ENCODE data around the gene PIK3R4.

The PIK3R4 gene

DNA sequence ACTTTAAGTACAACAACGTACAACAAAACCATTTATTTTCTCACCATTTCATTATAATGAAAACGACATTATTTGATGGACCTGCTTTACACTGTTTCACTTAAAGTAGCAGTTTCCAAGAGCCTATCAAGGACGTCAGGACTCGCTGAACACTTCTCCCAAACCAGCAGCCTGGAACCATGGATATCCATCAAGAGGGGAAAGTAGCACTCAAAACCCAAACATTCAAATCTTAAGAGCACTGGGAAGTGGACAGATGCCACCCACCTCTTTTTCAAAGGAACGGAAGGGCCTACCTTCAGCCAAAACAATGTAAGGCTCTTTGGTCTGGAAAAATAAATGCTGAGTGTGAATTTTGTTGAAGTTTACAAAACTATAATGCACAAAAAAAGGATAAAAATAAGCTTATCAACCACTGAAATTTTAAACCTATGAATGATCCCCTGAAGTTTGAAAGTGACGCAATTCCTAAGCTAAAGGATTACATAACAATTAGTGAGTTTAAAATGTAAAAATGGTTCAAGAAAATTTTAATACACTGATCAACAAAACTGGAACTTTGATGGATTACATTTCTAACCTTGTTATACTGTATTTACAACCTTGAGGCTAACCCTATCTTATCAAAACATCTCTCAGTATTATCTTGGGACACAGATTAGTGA, 4.6 kb downstream of the PIK3R4 start:
- no peak for DNase-seq (ENCODE audit: low spot score)

DNA sequence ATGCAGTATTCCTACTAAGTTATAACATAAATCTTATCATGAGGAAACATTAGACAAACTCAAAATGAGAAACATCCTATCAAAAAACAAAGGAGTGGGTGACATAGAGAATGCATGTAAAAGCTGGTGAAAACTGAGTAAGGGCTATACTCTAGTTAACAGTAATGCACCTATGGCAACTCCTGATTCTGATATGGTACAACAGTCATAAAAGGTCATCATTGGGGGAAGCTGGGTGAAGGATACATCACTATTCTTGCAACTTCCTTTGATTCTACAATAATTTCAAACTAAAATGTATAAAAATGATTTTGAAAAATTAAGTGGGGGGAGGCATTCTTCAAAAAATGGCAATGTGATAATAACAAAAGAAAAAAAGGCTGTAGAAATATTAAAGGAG, 6.8 kb downstream of the PIK3R4 start:
- DNase-seq (ENCODE audit: low spot score): no peak

DNA sequence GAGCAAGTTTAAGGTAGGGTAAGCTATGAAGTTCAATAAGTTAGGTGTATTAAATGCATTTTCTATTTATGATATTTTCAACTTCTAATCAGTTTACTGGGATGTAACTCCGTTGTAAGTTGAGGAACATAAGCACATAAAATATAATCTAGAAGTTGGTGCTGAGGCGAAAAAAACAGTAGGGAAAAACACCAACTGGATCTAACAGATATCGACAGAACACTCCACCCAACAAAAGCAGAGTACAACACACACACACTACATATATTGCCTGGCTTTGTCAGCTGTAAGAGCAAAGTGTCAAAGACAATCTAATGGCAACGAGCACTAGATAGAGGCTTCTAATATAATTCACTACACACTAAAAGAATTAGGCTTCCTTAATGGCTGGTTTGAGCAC, 8.4 kb downstream of the PIK3R4 start:
- DNase-seq (ENCODE audit: low spot score): no peak

DNA sequence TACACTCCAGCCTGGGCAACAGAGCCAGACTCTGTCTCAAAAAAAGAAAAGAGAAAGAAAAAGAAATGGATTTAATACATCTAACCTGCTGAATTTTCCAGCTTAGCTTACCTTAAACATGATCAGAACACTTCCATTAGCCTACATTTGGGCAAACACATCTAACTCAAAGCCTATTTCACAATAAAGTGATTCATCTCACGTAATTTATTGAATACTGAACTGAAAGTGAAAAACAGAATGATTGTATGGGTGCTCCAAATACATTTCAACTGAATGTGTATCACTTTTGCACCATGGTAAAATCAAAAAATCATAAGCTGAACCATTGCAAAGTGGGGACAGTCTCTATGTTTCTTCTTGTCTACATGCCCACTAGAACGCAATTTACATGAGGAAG, 9.0 kb downstream of the PIK3R4 start:
- no peak for DNase-seq (ENCODE audit: low spot score)

DNA sequence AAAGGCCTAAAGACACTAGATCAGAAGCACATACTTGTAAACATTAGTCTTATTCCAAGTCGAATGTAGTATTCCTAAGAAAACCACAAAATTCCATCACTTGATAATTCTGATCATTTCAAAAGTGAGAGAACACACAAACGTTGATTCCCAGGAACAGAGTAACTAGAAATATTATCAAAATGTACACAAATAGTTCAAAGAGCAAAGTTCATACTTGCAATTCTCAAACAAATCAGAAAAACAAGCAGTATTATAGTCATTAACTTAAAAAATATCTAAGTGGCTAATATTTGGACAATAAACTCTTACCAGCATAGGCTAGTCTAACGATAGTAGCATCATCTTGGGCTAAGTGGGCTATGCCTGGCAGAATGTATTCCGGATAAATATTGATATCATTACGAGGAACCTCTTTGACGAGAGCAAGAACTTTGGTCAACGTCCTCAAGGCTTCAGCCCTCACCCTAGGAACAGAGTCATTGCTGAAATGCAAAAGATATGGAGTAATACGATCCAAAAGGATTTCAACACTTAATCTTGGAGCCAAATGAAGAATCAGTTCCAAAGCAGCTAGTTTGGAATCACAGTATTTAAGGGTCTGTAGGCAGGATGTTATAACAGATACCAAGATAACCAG, 13.3 kb downstream of the PIK3R4 start:
- no peak for DNase-seq (ENCODE audit: low spot score)

DNA sequence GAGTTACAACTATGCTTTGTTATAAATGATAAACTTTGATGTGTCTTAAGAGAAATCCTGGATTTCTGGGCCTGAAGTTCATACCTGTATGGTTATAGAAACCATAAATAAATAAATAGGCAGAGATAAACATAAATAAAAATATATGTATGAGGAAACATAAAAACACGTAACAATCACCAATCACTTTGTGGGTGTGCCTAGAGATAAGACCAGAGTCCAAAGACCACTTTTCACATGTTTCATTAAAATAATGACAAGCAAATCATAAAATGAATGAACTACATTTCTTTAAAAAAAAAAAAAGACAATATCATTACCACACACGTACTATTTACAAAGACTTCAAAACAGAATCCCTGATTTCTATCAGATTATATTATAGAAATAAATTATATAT, 14.1 kb downstream of the PIK3R4 start:
- no peak for DNase-seq (ENCODE audit: low spot score)

DNA sequence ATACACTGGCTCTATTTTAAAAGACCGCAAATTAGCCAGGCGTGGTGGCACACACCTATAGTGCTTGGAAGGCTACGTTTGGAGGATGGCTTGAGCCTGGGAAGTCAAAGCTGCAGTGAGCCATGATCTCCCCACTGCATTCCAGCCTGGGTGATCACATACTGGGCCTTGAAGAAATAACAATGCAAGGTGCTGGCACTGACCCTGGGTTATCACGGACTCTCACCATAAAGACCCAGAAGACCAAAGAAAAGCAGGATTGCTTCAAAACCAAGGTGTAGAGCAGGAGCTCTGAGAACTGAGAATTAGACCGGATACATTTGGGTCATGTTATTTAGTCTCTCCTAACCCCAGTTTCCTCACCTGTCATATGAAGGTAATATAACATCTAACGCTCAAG, 14.8 kb downstream of the PIK3R4 start:
- DNase-seq (ENCODE audit: low spot score): no peak

DNA sequence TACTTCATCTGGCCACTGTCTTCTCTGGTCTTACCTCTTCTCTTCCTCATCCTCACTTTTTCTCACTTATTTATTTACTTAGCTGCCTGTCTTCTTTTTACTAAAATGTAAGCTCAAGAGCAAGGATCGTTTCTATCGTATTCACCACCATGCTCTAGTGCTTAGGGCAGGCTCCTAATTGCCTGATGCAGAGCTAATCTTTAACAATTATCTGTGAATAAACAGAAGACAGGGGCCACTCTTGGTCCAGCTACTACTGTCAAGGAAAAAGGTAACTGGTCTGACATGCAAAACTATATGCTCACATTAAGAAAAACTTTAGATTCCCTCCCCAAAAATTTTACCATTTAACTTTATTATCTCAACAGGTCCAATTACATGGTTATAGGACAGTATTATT, 17.5 kb downstream of the PIK3R4 start:
- DNase-seq (ENCODE audit: low spot score): no peak

DNA sequence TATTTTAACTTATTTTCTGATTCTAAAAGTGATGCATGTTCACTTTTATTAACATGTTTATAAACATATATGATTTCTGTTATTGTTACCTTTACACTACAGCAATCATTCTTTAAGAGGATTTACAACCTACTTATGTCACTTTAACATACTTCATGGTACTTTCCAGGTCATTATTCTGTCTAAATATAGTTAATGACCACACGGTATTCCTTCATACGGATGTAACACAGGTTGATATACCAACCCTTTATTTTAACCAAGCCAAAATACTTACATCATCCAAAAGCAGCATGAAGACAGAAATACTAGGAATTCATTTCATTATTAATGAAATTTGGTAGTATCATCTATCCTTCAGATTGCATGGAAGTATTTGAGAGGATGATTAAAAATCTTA, 18.6 kb downstream of the PIK3R4 start:
- DNase-seq (ENCODE audit: low spot score): no peak

DNA sequence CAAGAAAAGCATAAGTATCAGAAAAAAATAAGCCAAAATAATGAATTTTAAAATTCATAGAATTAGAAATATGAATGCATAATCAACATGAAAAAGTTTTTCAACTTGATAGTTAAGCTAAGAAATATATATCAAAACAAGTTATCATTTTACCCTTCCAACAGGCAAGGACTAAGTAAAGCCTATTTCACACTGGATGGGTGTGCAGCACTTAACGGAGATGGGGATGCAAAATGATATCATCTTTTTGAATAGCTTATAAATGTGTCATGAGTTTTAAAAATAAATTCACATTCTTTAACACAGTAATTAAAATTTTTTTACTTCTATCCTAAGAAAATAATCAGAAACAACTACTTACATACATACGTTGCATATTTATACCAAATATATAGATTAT, 20.9 kb downstream of the PIK3R4 start:
- peak; percentile 16 for DNase-seq (ENCODE audit: low spot score)

DNA sequence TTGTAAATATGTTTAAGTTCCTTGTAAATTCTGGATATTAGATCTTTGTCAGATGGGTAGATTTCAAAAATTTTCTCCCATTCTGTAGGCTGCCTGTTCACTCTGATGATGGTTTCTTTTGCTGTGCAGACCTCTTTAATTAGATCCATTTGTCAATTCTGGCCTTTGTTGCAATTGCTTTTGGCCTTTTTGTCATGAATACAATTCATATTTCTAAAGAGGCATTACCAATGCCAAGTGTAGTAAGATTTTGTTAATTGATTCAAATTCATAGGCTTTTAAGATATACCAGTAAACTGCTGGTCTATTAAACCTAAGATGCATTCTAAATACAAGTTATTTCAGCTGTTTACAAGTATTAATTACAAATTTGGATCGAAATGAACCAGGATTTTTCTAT, 31.0 kb downstream of the PIK3R4 start:
- DNase-seq (ENCODE audit: low spot score): no peak

DNA sequence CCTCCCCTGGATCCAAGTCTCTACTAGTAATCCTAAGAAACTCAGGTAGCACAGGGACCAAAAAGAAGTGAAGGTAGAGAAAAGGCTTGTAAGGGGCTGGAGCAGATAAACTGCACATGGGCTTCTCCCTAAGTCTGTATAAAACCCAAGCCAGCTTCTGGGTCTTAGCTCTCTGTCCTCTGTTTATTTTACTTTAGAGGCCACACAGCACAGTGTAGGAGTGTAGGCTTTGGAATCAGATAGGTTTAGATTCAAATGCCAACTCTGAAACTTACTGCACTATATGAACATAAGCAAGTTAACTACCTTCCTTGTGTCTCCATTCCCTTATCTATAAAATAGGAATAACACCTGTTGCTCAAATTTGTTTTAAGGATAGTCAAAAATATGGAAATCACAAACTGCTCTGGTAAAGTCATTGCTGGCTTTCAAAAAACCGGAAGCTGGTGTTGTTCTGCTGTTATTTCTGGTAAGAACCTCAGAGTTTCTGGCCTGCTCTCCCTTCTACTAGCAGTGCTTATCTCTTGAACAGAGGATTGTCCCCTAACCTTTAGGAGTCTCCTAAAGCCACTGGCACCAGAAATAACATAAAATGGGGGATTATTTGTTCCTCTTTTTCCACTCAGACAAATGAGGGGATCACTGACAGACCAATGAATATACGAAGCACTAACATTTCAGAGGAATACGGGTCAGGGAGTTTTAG, 33.8 kb downstream of the PIK3R4 start:
- no peak for DNase-seq (ENCODE audit: low spot score)

DNA sequence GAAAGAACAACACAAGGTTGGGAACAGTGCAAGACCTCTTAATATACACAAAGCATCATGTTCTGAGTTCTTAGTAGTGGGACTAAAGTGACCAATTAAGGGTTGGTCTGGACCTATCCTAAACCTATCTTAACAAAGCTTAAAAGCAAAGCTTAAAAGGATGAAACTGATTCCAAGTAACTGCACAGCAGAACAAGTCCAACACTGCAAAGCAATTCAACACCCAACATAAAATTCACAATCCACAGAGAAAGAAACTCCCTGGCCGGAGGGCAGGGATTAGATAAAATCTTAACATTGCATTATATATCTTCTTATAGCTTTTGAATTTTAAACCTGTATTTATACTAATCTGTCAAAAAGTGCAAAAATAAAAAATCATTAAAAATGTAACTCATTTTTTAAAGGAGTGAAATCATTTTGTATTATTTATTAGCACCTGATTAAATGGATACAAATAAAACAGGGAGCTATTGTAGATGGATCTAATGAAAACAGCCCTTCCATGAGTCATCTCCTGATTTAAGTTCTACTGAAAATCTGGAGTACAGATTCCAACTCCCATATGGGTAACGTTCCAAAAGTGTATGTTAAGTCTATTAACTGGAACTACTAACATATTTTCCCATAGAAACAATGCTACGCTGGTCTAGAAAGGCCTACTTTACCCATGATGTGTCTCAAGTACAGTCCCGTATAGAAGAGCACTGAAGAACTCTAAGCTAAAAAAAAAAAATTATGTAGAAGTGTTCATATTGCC, 34.9 kb downstream of the PIK3R4 start:
- no peak for DNase-seq (ENCODE audit: low spot score)

DNA sequence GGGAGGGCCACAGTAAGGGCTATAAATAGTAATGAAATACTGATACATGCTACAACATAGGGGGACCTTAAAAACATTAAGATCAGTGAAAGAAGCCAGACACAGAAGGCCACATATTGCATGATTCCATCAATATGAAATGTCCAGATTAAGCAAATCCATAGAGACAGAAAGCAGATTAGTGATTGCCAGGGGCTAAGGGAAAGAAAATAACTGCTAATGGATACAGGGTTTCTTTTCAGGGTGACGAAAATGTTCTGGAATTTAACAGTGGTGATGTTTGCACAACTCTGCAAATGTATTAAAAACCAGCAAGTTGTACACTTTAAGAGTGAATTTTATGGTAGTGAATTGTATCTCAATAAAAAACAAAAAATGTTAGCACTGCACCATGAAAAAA, 37.0 kb downstream of the PIK3R4 start:
- DNase-seq (ENCODE audit: low spot score): no peak

DNA sequence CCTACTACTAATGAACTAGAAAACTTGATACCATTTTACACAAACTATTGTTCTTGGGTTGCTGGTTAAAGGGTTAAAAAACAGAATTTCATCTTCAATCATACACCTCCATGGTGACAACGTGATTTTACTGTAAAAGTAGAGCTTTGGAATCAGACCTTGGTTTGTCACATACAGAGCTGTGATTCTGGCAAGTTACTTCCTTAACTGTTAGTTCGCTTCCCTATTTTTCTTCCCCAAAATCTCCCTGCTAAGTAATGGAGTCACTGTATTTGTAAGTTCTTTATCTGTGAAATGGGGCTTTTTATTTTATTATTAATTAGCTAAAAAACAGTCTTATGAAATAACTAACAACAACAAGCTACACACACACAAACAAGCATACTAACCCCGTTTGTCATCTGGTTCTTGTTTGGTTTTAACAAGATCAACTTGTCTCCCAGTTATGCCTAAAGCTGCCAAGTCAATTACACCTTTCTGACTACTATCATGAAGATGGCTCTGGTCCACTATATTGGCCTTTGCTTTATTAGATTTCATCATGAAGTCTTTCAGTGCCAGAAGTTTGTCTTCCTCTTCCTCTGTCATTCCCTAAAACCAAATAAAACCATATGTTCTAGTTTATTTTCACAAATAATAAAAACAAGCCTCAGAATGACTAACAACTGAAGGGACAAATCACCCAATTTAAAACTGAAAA, 38.6 kb downstream of the PIK3R4 start:
- no peak for DNase-seq (ENCODE audit: low spot score)

DNA sequence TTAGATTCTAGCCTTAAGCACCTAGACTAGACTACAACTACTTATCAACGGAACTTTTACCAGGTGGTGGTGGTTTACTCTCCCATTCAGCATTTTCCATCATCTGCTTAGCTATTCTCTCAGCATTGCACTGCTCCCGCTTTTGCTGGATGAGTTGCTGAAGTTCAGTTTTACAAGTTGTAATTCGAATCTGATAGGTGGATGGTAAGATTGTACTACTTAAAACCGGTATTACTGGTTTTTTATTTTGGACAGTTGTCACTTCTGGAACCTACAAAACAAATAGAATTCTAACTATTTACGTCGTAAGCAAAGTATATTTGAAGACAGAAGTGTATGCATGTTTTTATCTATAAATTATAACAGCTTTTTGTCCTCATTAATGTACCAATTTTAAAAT, 41.1 kb downstream of the PIK3R4 start:
- DNase-seq (ENCODE audit: low spot score): no peak

DNA sequence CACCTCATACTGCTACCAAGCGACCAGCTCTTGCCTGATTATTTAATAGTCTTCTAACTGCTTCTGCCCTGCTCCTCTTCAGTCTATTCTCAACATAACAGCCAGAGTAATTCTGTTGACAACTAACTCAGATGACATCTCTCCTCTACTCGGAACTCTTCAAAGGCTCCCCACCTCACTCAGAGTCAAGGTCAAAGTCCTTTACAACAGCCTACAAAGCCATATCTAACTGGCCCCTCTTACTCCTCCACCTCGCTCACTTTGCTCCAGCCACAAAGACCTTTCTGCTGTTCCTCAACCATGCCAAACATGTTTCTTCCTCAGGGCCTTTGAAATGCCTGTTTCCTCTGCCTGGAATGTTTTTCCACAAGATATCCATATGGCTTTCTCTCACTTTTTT, 43.6 kb downstream of the PIK3R4 start:
- no peak for DNase-seq (ENCODE audit: low spot score)

DNA sequence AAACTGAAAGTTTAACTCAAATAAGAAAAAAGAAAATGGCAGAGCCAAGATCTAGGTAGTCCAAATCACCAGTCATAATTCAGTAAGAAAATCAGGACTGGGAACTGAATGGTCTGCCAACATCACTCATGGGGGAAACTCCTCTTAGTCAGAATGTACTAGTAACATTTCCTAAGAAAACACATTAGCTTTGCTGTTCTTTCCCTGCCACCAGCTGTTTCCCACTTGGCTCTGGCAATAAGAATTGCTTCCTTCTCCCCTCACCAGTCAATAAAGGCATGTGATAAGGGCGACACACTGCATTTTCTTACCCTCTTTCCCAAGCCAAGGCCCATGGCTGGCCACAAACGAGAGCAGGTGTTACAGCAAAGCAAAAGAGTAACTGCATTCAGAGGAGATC, 46.1 kb downstream of the PIK3R4 start:
- DNase-seq (ENCODE audit: low spot score): no peak

DNA sequence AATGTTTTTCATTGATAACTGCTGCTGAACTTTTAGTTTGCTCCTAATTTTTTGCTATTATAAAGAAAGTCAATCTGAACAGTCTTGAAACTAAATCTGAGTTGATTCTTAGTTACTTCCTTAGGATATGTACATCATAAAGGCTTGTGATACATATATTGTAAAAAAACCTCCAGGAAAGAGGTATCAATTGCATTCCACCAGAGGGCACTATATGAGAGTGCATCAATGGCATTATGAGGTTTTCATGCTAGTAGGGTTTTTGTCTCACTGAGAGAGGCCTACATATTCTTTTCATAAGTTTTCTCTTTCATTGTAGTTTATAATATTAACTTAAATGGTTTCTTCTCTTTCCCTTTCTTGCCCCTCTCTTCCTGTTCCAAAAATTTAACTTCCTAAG, 46.9 kb downstream of the PIK3R4 start:
- DNase-seq (ENCODE audit: low spot score): peak; percentile 7

DNA sequence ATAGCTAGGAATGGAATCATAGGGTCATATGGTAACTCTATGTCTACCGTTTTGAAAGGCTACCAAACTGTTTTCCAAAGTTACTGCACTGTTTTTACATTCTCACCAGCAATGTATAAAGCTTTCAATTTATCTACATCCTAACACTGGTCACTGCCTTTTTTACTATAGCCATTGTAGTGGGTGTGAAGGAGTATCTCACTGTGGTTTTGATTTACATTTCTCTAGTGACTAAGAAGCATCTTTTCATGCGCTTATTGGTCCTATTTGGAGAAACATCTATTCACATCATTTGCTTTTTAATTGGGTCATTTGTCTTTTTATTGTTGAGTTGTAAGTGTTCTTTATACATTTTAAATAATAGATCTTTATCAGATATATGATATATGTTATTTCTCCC, 53.3 kb downstream of the PIK3R4 start:
- no peak for DNase-seq (ENCODE audit: low spot score)

DNA sequence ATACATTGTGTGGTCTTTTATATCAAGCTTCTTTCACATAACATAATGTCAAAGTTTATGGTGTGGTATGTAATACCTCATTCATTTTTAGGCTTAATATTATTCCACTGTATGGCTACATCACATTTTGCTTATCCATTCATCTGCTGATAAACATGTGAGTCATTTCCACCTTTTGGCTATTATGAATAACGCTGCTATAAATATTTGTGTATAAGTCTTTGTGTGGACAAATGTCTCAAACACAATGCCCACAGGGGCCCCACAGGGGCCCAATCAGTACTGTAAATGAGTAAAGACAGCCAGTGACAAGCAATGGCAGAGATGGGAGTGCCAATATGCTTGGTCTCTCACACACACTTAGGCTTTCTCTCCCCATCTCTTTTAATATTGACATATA, 54.2 kb downstream of the PIK3R4 start:
- DNase-seq (ENCODE audit: low spot score): no peak

Measured in AG08395 (cell line).